ENCODE results near the gene PRC1.

PRC1 gene

GRCh38 chr15:90957031-90957790, 37.1 kb downstream of the PRC1 start:
- TF ChIP-seq, protein P1, sequence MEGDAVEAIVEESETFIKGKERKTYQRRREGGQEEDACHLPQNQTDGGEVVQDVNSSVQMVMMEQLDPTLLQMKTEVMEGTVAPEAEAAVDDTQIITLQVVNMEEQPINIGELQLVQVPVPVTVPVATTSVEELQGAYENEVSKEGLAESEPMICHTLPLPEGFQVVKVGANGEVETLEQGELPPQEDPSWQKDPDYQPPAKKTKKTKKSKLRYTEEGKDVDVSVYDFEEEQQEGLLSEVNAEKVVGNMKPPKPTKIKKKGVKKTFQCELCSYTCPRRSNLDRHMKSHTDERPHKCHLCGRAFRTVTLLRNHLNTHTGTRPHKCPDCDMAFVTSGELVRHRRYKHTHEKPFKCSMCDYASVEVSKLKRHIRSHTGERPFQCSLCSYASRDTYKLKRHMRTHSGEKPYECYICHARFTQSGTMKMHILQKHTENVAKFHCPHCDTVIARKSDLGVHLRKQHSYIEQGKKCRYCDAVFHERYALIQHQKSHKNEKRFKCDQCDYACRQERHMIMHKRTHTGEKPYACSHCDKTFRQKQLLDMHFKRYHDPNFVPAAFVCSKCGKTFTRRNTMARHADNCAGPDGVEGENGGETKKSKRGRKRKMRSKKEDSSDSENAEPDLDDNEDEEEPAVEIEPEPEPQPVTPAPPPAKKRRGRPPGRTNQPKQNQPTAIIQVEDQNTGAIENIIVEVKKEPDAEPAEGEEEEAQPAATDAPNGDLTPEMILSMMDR (IDR thresholded peaks at IDR 0.05; ENCODE audit: insufficient read depth, low read depth, low read length, missing control alignments) = no peak
- peak overlapping the region; percentile 90 for H3K4me3 ChIP-seq (ENCODE audit: low read length)
- DNase-seq (ENCODE audit: low read depth) = peak; percentile 40

GRCh38 chr15:90956274-90957030, 37.9 kb downstream of the PRC1 start:
- TF ChIP-seq, protein P1 (IDR thresholded peaks at IDR 0.05; ENCODE audit: insufficient read depth, low read depth, low read length, missing control alignments) = peak; percentile 62
- H3K4me3 ChIP-seq (ENCODE audit: low read length) = peak overlapping the region; percentile 90
- DNase-seq (ENCODE audit: low read depth) = peak; percentile 66

DNA sequence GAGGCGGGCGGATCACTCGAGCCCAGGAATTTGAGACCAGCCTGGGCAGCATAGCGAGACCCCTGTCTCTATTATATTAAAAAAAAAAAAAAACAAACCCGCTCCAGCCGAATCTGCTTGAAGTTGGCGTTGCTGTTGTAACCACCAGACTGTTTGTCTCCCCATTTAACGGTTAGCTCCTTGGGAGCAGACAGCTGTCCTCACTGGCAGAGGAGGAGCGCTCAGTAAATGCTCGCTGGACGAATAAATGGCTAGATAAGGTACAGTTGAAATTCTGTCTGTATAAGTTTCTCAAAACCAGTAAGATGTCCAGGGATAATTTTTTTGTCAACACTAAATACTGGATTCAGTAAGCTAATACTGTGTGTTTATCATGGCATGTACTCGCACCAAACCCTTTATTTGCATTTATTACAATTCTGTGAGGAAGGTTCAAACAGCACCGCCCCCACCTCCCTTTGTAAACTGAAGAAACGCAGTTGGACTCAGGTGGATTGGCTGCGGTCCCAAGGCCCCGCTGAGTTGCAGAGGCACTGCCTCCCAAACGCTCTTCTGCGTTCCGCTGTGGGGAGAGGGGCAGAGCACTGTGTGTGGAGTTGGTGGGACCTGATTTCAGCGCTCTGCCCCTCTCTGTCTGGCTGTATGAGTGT, 38.6 kb downstream of the PRC1 start:
- peak overlapping the region; percentile 90 for H3K4me3 ChIP-seq (ENCODE audit: low read length)
- no peak for DNase-seq (ENCODE audit: low read depth)
- TF ChIP-seq, protein P1 (IDR thresholded peaks at IDR 0.05; ENCODE audit: insufficient read depth, low read depth, low read length, missing control alignments) = no peak

DNA sequence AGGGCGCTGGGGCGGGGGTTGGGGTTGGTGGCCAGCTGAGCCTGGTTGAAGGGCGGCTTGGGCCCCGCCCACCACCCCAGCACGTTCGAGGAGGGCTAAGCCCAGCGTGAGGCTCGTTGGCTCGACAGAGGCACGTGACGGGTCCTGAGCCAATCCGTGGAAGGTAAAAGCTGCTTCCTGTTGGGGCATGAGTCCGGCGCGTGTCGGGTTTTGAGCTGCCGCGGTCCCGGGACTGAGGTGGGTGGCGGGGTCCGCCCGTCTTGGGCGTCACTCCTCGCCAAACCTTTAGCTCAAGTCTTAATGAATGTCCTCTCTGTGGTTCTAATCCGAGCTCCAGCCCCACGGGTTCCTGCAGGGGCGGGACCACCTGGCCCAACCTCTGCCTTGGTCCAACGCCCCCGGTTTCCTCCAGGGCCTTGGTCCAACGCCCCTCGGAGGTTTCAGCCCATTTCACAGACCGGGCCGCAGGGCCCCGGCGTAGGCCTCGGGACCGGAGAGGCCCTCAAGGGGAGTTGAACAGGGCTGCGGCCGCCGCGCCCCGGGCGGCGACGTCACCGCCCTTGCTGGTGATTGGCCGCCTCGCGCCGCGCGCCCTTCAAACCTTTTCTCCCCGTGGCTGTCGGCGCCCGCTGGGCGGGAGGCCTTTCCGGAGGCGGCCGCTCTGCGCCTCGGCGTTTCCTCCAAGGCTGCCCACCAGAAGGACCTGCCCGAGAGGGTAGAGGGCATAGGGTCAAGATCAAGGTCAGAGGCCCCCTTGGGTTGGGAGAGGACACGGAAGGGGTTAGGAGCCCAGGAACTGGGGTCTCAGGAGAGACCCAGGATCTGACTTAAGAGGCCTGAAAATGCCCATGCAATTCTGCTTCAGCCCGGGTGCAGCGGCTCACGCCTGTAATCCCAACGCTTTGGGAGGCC, 39.4 kb downstream of the PRC1 start, which contains the start of gene RCCD1:
RCCD1 (plus strand) TSS at position 173 of the 912 bp plus-strand sequence. CDS start 1,851 bp downstream, outside the sequence.
- peak within 1 kb of the TSS; percentile 90 for H3K4me3 ChIP-seq (ENCODE audit: low read length)
- TF ChIP-seq, protein P1 (IDR thresholded peaks at IDR 0.05; ENCODE audit: insufficient read depth, low read depth, low read length, missing control alignments) = no peak
- peak; percentile 96 for DNase-seq (ENCODE audit: low read depth)

DNA sequence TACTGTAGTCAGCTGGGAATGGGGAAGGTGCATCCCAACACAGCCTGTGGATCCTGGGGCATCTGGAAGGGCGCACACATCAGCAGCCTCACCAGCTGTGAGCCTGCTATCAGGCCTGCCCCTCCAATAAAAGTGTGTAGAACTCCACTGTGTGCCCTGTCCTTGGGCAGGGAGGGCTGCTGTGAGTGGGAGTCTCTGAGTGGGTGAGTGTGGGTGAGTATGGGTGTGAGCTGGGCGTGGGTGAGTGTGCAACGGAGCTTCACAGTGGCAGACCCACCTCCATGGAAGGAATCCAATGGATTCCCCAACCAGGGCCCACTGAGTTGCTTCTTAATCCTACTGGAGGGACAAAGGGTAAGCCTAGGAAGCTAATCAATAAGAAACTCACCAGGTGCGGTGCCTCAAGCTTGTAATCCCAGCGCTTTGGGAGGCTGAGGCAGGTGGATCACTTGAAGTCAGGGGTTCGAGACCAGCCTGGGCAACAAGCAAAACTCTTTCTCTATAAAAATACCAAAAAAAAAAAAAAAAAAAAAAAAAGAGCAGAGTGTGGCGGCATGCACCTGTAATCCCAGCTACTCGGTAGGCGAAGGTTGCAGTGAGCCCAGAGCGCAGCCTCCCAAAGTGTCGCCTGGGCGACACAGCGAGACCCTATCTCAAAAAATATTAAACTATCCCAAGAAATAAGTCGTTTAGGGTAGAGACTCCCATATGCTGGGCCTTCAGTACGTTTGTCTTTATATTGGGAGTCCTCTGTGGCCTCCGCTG, 40.2 kb downstream of the PRC1 start:
- peak overlapping the region; percentile 90 for H3K4me3 ChIP-seq (ENCODE audit: low read length)
- no peak for DNase-seq (ENCODE audit: low read depth)
- TF ChIP-seq, protein P1 (IDR thresholded peaks at IDR 0.05; ENCODE audit: insufficient read depth, low read depth, low read length, missing control alignments) = no peak

Data from epithelial cell of esophagus (primary cell).